Skin of body (tissue), 3 donors: ENCODE measurements around the gene CCNJ. TPM values are rescaled to one million over a fixed set of nuclear protein-coding genes. Genes with fewer than 3 reads are reported as not detected.
A peak's percentile ranks its signal among the peaks of the same experiment; 100 is the strongest.

Experiments used
- DNase-seq: peaks from one replicate; lab custom pipeline; 2025; lab: John Stamatoyannopoulos, UW
- small RNA-seq: library from RNA; depleted of rRNA; stranded (forward); fragments of <200 nt; gene quantifications from one replicate; pipeline ENCODE3, GENCODE V24; 2014; ENCODE audit warnings: low replicate concordance
- total RNA-seq: library from RNA; depleted of rRNA; stranded (reverse); fragments of >200 nt; gene quantifications from one replicate; pipeline ENCODE4 v1.2.3, GENCODE V29; 2014

CCNJ gene
- total RNA-seq, 1 donor from 2014 or later: 6.9 TPM

GRCh38 chr10:96056787-96057186 lies 13.4 kb downstream of the CCNJ start:
- DNase-seq: no peak

- DNase-seq: no peak
Measured at GRCh38 chr10:96061232-96061631, 17.8 kb downstream of the CCNJ start.

- DNase-seq: no peak
Measured at GRCh38 chr10:96072674-96073073, 29.3 kb downstream of the CCNJ start.

GRCh38 chr10:96073722-96074121 lies 30.3 kb downstream of the CCNJ start:
- no peak for DNase-seq

- no peak for DNase-seq
Measured at GRCh38 chr10:96074776-96075175, 31.4 kb downstream of the CCNJ start.

- DNase-seq: no peak
Measured at GRCh38 chr10:96075977-96076376, 32.6 kb downstream of the CCNJ start.

GRCh38 chr10:96077156-96077555 lies 33.8 kb downstream of the CCNJ start:
- no peak for DNase-seq

- DNase-seq: no peak
Measured at GRCh38 chr10:96082153-96082552, 38.8 kb downstream of the CCNJ start.

- no peak for DNase-seq
Measured at GRCh38 chr10:96082748-96083147, 39.4 kb downstream of the CCNJ start.

GRCh38 chr10:96089116-96089515 lies 45.7 kb downstream of the CCNJ start:
- DNase-seq: no peak

GRCh38 chr10:96089670-96090462 lies 46.5 kb downstream of the CCNJ start:
- peak; percentile 92 for DNase-seq

GRCh38 chr10:96090463-96090800 lies 47.0 kb downstream of the CCNJ start:
- no peak for DNase-seq

GRCh38 chr10:96092999-96093767 lies 49.8 kb downstream of the CCNJ start:
- DNase-seq: no peak

GRCh38 chr10:96093948-96094347 lies 50.6 kb downstream of the CCNJ start:
- no peak for DNase-seq

GRCh38 chr10:96096958-96097357 lies 53.6 kb downstream of the CCNJ start:
- no peak for DNase-seq

GRCh38 chr10:96097865-96098264 lies 54.5 kb downstream of the CCNJ start:
- no peak for DNase-seq

- DNase-seq: no peak
Measured at GRCh38 chr10:96107623-96108038, 64.2 kb downstream of the CCNJ start.

Small RNA genes within 50 kb of the gene (small RNA-seq; reads per million reads assigned to genes)
- gene MIR3157: 0.31 reads per million, percentile 32 among the genes with 10 or more reads in this experiment

Other genes starting within 250 kb of the CCNJ start
- gene CC2D2B, start 135.6 kb upstream of the CCNJ start, total RNA-seq: 1.6 TPM
- gene ZNF518A, start 86.7 kb downstream of the CCNJ start, total RNA-seq: 34.5 TPM
- gene BLNK, start 228.0 kb downstream of the CCNJ start, total RNA-seq: 5.9 TPM